HG03342 (cell line): Measurements from ENCODE around the gene ACAD9.

Source experiments
- ATAC-seq: cut with Tn5 transposase; IDR thresholded peaks from one replicate; pipeline ENCODE4 v1.9.1; 2021; ENCODE audit warnings: mild to moderate bottlenecking, moderate library complexity; ENCODE audit not compliant: unreplicated experiment

ACAD9 gene

DNA sequence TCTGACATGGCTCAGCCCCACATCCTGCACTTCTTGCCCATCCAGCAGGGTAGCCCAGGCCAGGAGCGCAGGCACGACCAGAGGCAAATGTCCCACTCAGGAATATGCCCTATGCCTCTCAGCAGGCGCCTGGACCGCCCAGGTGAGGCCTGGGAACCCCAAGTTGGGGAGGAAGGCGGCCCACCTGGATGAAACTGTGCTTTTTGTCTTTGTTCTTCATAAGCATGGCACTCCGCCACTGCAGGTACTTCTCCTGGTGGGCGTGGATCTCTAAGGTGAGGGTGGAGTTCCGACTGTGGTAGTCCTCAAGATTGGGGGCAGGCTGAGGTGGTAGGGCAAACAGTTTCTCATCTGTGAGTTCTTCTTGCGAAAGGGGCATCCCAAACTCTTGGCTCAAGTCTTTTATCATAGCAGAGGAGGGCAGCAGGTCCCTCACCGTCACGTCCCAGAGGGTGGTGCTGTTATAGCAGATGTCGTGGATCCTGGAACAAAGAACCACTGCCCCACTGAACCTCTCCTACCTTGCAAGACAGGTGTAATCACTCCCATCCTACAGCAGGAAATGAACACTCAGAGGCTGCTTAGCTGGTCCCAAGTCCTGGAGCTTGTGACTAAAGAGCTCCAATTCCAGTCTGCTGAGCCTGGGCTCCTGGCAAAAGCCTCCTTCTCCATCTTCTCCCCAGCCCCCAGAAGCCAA is 53.2 kb downstream of the ACAD9 start:
- ATAC-seq = no peak

DNA sequence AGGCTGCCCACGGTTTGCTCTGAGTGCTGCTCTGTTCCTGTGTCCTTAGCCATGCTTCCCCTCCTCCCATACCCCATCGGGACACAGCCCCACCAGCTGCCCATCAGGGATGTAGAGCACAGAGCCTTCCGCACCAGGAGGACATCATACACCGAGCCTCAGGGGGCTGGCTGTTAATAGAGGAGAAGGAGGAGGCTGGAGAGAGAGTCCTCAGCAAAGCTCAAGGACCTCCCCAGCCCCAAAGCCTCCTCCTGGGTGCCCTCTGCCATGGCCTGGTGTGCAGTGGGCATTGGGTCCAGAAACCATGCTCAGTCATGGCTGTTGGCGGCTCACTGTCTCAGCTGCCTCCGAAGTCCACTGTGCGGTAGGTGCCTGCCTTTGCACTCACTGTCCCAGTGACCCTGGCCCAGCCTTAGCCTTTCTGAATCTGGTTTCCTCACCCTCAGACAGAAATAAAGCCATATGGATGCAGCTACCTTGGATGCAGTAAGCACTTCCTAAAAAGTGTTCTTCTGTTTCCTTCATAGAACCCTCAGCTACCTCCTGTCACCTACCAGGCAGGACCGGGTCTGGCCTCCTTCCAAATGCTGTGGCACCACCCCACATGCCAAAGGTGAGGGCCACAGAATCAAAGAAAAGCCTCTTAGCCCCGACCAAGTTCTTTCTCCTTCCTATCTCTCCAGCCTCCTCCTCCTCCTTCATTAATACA is 53.9 kb downstream of the ACAD9 start:
- no peak for ATAC-seq

DNA sequence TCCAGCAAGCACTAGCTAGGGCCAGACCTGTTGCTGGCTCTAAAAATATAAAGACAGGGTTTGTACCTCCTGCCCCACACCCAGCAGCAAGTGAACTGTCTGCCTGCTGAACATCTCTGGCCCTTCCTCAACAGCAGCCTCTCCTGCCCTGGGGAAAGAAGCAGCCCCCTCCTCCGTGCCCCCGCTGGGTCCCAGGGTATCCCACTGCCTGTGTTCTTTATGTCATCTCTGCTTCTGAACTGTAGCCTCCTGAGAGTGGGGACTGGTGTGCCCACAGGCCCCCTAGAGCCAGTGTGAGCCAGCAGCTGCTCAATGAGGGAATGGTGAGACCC is 54.5 kb downstream of the ACAD9 start:
- ATAC-seq = no peak

DNA sequence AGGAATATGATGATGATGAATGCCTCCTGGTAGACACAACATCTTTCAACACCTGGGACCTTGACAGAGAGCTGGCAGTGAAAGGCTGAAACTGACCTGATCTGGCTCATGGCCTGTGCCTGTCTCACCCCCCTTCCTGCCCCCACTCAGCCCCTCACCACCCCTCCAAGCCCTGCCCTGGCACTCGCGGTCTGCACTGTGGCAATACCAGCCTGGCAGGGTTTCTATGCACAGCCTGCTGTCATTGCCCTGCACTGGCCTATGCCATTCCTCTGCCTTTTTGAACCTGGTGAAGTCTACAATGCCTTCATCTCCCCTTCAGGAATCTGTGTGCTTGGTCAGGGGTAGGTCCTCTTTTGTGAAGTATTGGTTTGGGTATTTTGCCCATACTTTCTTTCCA is 56.5 kb downstream of the ACAD9 start:
- no peak for ATAC-seq

DNA sequence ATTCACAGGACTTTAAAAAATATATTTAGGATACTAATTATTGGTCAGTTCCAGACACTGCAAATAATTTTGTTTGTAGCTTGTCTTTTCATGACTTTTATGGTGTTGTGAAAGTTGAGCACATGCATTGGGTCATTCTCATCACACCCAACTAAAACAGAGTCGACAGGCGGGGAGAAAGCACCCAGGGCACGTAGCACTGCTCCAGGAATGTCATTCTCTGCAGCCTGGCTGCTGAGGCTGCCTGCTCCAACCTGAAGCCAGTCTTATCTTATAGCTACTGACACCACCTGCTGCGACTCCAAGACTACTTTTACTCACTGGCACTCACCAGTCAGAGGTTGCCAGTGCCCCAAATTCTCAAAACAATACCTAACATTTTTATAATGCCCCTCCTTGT is 56.9 kb downstream of the ACAD9 start:
- no peak for ATAC-seq

DNA sequence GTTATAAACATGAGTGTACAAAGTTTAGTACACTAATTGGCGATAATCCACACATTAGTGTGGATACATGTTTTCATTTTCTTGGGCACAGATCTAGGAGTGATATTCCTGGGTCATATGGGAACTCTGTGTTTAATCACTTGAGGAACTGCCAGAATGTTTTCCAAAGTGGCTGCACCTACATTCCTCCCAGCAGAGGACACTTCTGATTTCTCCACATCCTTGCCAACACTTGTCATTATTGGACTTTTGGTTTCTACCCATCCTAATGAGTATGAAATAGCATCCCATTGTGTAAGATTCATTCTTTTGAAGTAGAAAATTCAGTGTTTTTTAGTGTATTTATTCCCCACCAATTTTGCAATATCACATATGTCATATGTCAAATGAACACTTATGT is 60.8 kb downstream of the ACAD9 start:
- ATAC-seq = no peak

DNA sequence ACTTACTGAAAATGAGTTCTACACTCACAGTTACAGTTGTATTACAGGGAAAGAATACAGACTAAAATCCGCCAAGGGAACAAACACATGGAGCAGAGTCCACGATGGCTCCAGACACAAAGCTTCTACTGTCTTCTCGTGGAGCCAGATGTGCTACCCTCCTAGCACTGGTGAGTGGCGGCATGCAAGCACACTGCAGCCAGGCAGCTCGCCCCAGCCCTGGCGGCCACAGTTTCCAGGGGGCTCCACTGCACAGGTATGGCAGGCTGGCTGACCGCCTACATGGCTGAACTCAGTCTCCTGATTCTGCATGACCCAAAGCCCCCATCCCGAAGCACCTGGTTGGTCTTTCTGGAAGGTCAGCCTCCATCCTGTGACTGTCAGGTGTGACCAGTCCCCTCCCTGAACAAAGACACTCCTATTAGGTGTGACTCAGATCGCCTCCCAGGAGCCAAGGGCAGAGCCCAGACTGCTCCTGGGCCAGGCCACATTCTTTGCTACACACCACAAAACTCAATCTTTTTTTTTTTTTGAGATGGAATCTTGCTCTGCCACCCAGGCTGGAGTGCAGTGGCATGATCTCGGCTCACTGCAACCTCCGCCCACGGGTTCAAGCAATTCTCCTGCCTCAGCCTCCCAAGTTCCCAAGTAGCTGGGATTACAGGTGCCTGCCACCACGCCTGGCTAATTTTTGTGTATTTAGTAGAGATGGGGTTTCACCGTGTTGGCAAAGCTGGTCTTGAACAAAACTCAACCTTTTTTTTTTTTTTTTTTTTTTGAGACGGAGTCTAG is 62.9 kb downstream of the ACAD9 start:
- ATAC-seq = no peak

DNA sequence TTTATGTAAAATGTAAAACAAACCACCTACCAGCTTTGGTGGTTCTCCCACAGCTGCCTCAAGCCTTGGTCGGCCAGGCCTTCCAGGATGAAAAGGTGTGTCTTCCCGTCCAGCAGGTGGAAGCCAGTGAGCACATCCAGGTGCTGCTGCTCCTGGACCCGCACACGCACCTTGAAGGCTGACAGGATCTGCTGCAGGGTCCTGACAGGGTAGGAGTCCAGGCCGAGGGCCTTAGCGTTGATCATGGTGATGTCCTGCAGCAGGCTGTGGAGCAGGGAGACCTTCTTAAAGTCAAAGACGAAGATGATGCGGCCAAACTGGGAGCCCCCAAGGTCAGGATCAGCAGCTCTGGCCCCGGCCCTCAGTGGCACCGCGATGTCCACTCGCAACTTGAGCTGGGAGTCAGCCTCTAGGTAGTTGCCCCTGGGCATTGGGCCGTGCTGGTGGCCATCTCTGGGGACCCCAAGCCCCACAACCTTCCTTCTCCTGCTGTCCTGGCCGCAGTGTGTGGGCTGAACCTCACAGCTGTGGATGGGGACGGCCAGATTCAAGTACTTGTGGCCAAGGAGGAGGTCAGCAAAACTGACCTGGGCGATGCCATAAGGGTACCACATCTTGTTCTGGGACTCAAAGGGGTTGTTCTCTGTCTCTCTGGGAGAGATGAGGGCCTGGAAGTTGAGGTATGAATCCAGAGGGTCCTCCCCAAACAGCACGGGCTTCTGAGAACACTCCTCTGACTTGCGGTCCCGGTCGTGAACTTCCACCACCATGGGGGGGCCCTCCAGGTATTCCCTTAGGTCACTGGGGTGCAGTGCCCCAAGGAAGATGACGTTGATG is 65.8 kb downstream of the ACAD9 start:
- no peak for ATAC-seq

DNA sequence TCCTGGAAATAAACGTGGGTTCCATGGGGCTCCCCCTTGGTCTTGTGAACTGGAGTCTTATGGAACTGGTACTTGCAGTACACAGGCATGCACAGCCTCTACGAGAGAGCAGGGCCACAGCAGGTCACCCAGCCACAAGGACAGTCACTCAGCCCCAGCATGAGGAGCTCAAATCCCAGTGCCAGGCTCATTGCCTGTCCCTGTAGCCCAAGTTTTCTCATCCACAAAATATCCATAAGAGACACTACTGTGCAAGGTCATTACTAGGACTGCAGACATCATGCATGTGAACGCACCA is 66.4 kb downstream of the ACAD9 start:
- ATAC-seq = no peak

DNA sequence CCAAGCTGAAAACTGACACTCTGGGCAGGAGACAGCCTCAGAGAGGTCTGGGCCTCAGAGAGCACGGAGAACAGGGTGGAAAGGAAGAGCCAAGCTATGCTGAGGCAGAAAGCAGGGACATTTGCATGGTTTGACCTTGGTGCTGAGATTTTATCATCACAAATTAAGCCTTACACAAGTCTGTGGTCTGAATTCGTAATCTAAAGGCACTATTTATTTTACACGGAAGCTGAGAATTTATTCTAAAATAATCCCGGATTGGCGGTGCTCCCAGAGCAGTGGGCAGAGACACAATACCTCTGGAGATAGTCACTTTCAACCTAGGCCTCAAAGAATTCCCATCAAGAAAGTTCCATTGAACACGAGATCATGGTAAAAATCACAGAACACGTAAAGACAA is 67.0 kb downstream of the ACAD9 start:
- no peak for ATAC-seq

DNA sequence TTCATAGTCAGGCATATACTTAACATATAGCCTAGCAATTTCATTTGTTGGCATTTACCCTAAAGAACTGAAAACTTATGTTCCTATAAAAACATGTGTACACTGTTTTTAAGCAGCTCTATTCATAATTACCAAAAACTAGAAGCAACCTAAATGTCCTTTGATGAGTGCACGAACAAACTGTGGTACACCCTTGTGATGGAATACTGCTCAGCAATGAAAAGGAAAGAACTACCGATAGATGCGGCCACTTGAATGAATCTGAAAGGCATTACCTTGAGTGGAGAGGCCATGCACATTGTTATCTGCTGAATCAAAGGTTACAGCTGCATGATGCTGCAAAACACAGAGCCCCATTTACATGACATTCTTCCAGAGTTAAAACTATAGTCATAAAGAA is 69.7 kb downstream of the ACAD9 start:
- ATAC-seq = no peak

DNA sequence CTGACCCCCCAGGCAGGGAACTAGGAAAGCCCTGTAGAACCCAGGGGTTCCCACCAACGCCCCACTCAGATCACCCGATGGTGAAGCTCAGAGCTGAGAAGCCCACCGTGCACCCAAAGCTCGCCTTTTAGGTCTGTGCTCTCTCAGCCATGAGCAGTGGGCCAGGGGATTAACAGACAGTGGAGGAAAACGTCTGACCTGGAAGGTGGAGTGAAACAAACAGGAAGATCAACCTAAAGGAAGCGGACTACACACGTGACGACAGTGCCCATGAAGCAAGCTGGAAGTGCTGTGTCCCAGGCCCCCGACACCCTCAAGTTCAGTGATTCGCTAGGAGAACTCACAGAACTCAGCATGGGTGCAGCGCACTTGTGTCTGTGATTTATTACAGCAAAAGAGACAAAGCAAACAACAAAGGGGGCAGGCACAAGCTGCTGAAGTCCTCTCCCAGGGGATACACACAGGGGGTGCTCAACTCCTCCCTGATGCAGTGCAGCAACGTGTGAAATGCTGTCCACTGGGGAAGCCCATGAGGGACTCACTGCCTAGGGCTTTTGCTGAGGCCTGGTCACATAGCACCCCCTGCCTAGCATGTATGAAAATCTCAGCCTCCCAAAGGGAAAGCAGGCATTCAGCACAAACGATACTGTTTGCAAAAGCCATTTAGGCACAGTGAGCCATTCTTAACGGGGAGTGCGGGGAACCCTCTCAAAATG is 71.0 kb downstream of the ACAD9 start:
- ATAC-seq = no peak

DNA sequence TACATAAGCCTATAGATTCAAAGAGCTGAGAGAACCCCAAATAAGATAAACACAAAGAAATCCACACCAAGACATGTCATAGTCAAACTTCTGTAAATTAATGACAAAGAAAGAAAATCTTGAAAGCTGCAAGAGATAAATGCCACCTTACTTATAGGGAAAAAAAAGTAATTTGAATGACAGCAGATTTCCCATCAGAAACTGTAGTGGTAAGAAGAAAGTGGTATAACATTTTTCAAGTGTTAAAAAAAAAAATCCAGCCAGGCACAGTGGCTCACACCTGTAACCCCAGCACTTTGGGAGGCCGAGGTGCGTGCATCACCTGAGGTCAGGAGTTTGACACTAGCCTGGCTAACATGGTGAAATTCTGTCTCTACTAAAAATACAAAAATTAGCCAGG is 77.0 kb downstream of the ACAD9 start:
- ATAC-seq = no peak
